Chondrocyte (in vitro differentiated cells): ENCODE measurements around the gene NR2C2. TPM values are rescaled to one million over a fixed set of nuclear protein-coding genes. Genes with fewer than 3 reads are reported as not detected.

Experiments
- DNase-seq: peaks from one replicate; pipeline ENCODE4 v3.0.0; 2021; ENCODE audit warnings: mixed read lengths, low spot score
- H3K27ac Mint-ChIP-seq: one replicate; pipeline ENCODE4 v1.8.0; 2021; ENCODE audit warnings: mild to moderate bottlenecking, moderate library complexity, mixed read lengths; ENCODE audit not compliant: unreplicated experiment
- H3K27me3 Mint-ChIP-seq: 2 replicates; pipeline ENCODE4 v1.8.0; 2021; ENCODE audit warnings: low read depth, mixed read lengths
- H3K36me3 Mint-ChIP-seq: 2 replicates; pipeline ENCODE4 v1.8.0; 2021; ENCODE audit warnings: low read depth, mixed read lengths
- H3K4me1 Mint-ChIP-seq: 2 replicates; pipeline ENCODE4 v1.8.0; 2021; ENCODE audit warnings: low read depth, mild to moderate bottlenecking, mixed read lengths
- H3K4me3 Mint-ChIP-seq: one replicate; pipeline ENCODE4 v1.8.0; 2021; ENCODE audit warnings: mild to moderate bottlenecking, moderate library complexity, mixed read lengths; ENCODE audit not compliant: unreplicated experiment
- H3K9me3 Mint-ChIP-seq: 2 replicates; pipeline ENCODE4 v1.8.0; 2021; ENCODE audit warnings: low read depth, mixed read lengths
- total RNA-seq: library from RNA; stranded (reverse); gene quantifications from 3 replicates; pipeline ENCODE4 v1.2.1, GENCODE V29; 2021
- TF ChIP-seq, protein P1 (sequence below): fragments of 200-600 bp; sonication (generic); IDR thresholded peaks from 2 replicates; pipeline ENCODE4 v1.5.0; 2021; ENCODE audit warnings: antibody characterized with exemption, mild to moderate bottlenecking, moderate library complexity

The NR2C2 gene
- total RNA-seq, 1 donor from 2014 or later: 42.5 TPM

DNA sequence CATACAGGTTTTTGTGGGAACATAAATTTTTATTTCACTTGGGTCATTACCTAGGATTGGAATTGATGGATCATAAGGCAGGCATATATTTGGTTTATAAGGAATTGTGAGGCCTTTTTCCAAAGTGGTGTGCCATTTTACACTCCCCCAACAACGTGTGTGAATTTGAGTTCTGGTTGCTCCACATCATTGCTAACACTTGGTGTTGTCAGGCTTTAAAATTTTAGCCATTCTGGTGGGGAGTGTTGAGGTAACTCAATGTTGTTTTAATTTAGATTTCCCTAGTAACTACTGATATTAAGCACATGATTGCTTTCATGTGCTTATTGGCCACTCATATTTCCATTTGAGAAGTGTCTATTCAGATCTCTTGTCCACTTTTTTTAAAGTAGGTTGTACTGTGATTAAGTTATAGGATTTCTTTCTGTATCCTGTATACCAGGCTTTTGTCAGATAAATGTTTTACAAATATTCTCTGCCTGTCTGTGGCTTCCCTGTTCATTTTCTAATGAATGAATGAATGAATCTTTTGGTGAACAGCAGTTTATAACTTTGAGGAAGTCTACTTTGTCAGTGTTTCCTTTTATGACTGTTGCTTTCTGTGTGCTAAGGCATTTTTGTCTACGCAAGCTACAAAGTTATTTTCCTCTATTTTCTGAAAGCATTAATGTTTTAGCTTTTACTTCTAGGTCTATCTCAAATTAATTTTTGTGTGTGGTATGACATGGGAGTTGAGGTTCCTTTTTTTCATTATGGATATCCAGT lies 17.9 kb upstream of the NR2C2 start:
- H3K36me3 Mint-ChIP-seq: no peaks in the 10 kb centered on the region
- TF ChIP-seq, protein P1, sequence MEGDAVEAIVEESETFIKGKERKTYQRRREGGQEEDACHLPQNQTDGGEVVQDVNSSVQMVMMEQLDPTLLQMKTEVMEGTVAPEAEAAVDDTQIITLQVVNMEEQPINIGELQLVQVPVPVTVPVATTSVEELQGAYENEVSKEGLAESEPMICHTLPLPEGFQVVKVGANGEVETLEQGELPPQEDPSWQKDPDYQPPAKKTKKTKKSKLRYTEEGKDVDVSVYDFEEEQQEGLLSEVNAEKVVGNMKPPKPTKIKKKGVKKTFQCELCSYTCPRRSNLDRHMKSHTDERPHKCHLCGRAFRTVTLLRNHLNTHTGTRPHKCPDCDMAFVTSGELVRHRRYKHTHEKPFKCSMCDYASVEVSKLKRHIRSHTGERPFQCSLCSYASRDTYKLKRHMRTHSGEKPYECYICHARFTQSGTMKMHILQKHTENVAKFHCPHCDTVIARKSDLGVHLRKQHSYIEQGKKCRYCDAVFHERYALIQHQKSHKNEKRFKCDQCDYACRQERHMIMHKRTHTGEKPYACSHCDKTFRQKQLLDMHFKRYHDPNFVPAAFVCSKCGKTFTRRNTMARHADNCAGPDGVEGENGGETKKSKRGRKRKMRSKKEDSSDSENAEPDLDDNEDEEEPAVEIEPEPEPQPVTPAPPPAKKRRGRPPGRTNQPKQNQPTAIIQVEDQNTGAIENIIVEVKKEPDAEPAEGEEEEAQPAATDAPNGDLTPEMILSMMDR: no peak
- H3K4me3 Mint-ChIP-seq: no peak overlapping the region
- no peaks in the 10 kb centered on the region for H3K27me3 Mint-ChIP-seq
- no peaks in the 10 kb centered on the region for H3K9me3 Mint-ChIP-seq
- peaks cover 4% of the 10 kb centered on the region for H3K4me1 Mint-ChIP-seq
- no peak overlapping the region for H3K27ac Mint-ChIP-seq
- DNase-seq: no peak

DNA sequence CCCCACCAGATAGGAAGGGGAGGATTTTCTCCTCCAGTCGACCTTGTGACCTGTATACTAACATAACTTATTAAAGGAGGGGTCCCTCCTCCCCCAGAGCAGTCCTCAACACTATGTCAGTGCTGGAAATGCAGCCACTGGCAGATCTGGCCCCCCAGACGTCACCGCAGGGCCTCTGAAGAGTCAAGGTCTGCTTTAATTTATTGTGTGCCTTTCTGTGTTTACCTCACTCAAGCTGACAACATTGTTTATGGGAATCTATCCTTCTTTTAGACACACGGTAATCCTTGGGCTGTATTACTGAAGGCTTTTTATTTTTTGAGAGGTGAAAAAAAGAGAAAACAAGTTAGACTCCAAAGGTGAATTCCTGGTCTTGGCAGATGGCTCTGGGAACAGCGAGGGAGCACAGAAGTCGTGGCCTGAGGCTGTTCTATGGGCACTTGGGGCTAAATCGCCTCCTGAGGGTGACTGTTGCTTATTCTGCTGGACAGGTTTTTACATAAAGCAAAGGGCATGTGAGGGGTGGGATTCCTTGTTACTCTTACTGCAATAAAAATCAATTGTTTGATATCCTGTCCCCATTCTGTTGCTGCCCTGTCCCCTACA lies 13.5 kb upstream of the NR2C2 start:
- H3K27ac Mint-ChIP-seq: no peak overlapping the region
- no peaks in the 10 kb centered on the region for H3K36me3 Mint-ChIP-seq
- TF ChIP-seq, protein P1: no peak
- peaks cover 4% of the 10 kb centered on the region for H3K4me1 Mint-ChIP-seq
- H3K27me3 Mint-ChIP-seq: no peaks in the 10 kb centered on the region
- no peaks in the 10 kb centered on the region for H3K9me3 Mint-ChIP-seq
- DNase-seq: no peak
- no peak overlapping the region for H3K4me3 Mint-ChIP-seq

DNA sequence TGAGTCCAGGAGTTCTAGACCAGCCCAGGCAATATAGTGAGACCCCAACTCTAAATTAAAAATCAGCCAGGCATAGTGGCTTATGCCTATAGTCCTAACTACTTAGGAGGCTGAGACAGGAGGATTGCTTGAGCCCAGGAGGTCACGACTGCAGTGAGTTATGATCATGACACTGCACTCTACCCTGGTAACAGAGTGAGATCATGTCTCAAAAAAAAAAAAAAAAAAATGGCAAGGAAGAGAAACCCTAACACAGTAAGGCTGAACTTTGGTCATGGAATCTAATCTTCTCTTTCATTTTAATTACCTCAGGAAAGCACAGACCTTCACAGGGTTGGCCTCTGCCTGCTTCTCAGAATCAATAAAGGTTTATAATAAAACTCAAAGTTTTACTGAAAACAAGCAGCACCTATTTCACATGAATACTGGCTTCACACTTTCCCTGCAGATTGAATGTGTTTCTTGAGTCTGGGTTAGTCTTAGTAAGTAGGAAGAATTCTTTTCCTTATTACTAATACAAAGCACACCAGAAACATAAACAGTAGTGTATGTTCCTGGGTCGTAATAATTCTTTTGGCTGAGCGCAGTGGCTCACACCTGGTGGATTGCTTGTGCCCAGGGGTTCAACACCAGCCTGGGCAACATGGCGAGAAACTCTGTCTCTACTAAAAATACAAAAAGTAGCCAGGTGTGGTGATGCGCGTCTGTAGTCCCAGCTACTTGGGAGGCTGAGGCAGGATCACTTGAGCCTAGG lies 11.6 kb upstream of the NR2C2 start:
- no peak for DNase-seq
- no peak overlapping the region for H3K27ac Mint-ChIP-seq
- H3K4me1 Mint-ChIP-seq: peaks cover 4% of the 10 kb centered on the region
- no peak overlapping the region for H3K4me3 Mint-ChIP-seq
- H3K27me3 Mint-ChIP-seq: no peaks in the 10 kb centered on the region
- no peaks in the 10 kb centered on the region for H3K36me3 Mint-ChIP-seq
- H3K9me3 Mint-ChIP-seq: no peaks in the 10 kb centered on the region
- TF ChIP-seq, protein P1: no peak

DNA sequence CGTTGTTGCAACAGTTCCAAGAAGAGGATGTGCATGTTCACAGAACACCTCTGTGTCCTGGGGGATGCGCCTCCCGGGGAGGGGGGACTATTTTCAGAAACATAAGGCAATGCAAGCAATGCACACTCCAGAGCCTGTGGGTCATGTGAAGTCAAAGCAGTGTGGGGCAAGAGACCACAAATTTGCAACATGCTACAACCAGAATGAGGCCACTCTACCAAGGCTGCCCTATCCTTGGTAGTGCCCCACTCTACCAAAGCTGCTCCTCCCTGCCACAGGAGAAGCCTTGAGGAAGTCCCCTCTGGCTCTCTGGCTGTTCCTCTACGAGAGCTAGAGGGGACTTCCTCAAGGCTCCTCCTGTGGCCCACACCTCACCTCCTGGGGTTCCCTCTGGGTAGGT lies 8.4 kb upstream of the NR2C2 start:
- TF ChIP-seq, protein P1: no peak
- no peaks in the 10 kb centered on the region for H3K27me3 Mint-ChIP-seq
- H3K9me3 Mint-ChIP-seq: no peaks in the 10 kb centered on the region
- H3K4me3 Mint-ChIP-seq: no peak overlapping the region
- peaks cover 3% of the 10 kb centered on the region for H3K36me3 Mint-ChIP-seq
- DNase-seq: no peak
- no peak overlapping the region for H3K27ac Mint-ChIP-seq
- peaks cover under 1% of the 10 kb centered on the region for H3K4me1 Mint-ChIP-seq

GRCh38 chr3:14941871-14942270 lies 5.5 kb upstream of the NR2C2 start:
- Mint-ChIP-seq H3K36me3 (peaks cover 8% of the 10 kb centered on the region), H3K4me3 (no peak overlapping the region), H3K27me3 (no peaks in the 10 kb centered on the region), H3K4me1 (peaks cover 15% of the 10 kb centered on the region), H3K27ac (no peak overlapping the region), H3K9me3 (no peaks in the 10 kb centered on the region)
- DNase-seq: no peak
- TF ChIP-seq, protein P1: no peak
